Stimulated activated naive CD4-positive, alpha-beta T cell treated with Interleukin-2 at 50 U/mL for 16 hours (primary cell): ENCODE data around the gene CTNNA2.

Source experiments
- DNase-seq: peaks from one replicate; lab custom pipeline; 2025; lab: John Stamatoyannopoulos, UW

Gene CTNNA2

GRCh38 chr2:79512442-79513401, at the start of gene CTNNA2:
CTNNA2 (plus strand) TSS chr2:79513051.
- no peak for DNase-seq

DNA sequence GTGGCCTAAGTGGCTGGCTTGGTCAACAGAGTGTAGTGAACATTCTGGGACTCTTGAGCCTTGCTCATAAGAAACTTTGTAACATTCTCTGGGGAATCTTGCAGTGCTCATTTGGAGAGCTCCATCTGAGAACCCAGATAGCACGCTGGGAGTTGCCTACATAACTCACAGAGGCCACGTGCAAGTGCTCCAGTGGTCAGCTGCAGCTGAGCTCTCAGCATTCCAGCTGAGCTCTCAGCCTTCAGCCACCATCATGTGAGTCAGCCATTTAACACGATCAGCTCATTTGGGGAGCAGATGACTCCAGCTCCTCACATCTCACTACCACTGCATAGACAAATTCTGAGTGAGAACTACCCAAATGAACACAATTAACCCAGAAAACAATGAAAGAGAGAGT, 25.5 kb upstream of the CTNNA2 start:
- no peak for DNase-seq

- DNase-seq: no peak
These were observed 1.4 kb upstream of the CTNNA2 start for GRCh38 chr2:79511320-79511951.

GRCh38 chr2:79513711-79514110, 860 bp downstream of the CTNNA2 start:
- DNase-seq: no peak

DNA sequence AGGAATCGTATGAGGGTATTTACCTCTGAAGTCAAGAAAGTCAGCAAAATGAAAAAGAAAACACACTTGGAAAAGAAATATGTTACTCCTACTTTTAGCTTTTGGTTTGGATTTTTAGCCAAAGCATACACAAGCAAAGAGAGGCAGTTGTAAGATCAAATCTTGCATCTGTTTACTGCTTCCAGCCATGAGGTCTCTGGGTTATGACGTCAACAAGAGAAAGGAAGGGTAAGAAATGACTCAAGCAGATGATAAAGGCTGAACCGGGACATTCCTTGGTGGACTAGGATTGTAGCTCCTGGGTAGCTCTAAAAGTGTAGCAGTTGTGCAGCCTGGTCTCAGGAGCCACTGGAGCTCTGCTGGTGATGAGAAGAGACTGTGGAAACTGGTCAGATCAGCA, 16.8 kb downstream of the CTNNA2 start:
- no peak for DNase-seq

GRCh38 chr2:79530443-79530842, 17.6 kb downstream of the CTNNA2 start:
- DNase-seq: no peak

DNA sequence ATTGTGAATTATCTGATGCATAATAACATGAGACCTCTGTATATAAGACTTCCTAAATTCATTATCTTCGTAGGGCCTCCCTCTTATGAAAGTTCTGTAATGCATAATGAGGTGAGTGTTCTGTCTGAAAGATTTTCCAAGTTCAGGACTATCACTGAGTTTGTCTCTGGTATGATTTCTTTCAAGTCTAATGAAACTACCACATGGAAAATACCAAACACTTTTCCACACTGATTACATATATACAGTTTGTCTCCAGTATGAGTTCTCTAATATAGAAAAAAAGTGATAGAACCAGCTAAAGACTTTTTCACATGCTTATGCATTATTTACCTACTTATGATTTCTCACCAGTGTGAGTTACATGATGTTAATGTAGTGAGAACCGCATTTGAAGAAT, 34.7 kb downstream of the CTNNA2 start:
- DNase-seq: no peak

DNA sequence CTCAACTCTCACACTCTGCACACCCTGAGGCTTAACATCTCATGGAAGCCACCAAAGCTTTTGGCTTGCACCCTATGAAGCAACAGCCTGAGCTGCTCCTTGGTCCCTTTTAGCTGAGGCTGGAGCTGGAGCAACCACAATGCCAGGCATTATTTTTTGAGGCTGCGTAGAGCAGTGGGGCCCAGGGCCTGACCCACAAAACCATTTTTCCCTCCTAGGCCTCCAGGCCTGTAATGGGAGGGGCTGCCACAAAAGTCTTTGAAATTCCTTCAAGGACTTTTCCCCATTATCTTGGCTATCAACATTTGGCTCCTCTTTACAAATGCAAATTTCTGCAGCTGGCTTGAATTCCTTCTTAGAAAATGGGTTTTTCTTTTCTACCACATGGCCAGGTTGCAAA, 39.8 kb downstream of the CTNNA2 start:
- DNase-seq: no peak

DNA sequence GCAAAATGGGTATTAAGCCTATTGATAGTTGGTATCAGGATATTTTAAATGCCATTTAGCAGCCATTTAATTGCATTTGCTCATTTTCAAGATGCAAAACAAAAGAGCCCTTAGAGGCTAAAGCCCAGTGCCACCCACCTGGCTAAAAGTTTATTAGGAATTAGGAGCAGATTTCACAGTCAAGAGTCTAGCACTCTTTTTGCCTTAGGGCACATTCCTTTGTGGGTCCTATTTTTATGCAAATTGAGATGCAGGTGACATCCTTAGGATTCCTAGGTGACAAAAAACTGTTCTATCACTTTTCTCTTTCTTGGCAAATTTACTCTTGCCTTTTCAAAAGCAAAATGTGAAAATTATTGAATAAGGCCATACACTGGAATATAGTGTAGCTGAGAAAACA, 42.0 kb downstream of the CTNNA2 start:
- DNase-seq: no peak

GRCh38 chr2:79564065-79564464, 51.2 kb downstream of the CTNNA2 start:
- DNase-seq: no peak

GRCh38 chr2:79569048-79569447, 56.2 kb downstream of the CTNNA2 start:
- DNase-seq: no peak

DNA sequence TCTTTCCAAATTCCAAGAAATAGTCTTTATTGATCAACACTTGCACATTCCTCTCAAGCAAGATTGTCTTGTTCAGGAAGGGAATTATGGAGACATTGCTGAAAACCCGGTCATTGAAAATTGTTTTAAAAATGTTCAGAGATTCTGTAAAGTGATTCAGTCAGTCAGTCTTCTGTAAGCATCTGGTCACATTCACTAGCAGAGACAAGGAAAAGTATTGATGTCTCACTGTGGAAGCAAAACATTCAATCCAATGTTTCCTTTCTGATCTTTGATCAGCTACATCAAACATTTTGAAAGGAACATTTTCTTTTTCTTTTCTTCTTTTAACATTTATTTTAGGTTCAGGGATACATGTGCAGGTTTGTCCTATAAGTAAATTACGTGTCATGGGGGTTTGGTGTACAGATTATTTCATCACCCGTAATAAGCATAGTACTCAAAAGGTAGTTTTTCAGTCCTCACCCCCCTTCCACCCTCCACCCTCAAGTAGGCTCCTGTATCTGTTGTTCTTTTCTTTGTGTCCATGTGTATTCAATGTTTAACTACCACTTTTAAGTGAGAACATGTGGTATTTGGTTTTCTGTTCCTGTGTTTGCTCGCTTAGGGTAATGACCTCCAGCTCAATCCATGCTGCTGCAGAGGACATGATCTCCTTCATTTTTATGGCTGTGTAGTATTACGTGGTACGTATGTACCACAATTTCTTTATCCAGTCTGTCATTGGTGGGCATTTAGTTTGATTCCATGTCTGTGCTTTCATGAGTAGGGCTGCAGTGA, 61.2 kb downstream of the CTNNA2 start:
- no peak for DNase-seq

DNA sequence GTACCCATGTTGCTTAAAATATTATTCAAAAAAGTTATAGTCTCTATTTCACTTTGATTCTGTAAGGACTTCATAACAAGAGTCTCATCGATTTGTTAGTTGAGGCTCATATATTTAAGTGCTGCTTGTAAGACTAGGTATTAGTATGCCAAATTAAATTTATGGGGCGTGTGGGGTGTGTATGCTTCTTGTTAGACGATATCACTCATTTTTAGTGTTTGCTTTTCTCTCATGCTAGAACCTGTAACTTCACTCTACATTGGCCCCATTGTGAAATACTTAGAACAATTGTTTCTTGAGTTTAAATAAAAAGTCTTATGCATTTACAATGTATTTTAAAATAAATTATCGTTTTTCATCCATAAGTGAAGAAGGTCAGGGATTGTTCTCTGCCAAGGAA, 63.6 kb downstream of the CTNNA2 start:
- no peak for DNase-seq

- DNase-seq: no peak
These were observed 66.1 kb downstream of the CTNNA2 start for GRCh38 chr2:79578952-79579351.

- DNase-seq: no peak
These were observed 67.3 kb downstream of the CTNNA2 start for GRCh38 chr2:79580175-79580574.

DNA sequence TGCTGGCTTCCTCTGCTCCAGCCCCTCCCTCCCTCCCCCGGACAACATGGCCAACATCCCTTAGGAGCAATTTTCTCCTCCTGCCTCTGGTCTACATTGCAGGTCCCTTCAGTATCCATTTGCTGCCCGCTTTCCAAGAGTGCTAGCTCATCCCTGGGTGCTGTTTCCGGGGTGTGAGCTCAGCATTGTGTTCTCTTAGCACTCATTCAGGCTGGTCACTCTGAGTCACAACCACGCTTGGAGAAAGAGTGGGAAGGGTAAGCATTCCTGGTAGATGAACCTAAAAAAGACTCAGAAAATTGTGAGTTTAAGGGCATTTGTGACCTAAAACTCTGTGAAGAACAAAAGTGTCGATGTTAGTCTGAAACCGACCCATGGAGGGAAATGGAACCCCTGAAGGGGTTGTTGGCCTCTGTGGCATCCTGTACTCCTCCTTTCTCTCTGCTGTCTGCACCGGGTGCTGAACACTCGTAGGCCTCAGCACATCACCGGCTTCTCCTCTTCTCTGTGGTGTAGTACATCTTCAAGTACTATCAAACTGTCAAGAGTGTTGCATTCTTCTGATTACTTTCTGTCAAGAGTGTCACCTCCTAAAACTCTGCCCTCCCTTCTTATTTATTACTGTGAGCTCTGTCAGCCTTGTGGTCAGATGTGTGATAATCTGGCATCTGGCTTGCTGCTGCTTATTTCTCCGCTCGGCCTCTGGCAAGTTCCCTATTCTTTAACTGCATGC, 73.0 kb downstream of the CTNNA2 start:
- no peak for DNase-seq

DNA sequence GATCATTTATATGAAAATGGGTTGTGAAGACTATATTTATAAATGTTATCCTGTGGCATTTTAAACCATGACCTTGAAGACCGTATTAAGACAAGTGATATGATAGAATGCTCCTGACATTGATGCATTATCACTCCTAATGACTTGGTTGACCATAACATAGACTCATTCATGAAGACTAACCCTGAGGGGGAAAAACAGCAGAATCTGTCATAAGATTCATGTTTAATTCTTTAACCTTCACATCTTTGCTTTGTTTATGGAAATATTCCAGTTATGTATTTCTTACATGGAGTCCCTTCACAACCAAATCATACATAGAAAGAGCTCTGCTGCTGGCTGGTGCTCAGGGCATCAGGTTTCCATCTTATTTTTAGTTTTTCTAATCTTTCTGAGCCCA, 78.4 kb downstream of the CTNNA2 start:
- no peak for DNase-seq

DNA sequence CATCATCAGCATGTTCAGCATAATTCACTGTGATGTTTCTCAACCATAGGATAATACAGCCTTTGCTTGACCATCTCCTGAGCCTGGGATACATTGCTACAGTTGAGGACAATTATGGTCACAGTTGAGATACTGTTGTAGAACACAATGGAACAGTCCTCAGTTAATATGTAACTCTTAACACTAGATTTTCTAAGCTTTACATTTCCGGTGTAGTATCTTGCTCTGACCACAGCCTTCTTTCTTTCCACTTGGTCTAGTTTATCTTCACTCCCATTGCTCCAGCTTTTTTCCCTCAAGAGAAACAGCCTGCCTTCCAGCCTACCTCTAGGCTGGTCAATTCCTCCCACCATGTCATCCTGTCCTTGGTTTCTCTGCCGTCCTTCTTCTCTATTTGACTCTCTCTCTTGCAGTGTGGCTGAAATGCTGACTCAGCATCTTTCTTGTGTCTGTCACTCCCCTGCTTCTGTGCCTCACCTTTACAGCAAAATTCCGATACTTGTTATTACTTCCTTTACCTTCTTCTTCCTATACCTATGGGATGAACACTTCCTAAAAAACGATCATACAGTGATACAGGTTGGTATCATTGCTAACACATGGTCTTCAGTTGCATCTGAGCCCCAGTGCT, 80.5 kb downstream of the CTNNA2 start:
- no peak for DNase-seq

DNA sequence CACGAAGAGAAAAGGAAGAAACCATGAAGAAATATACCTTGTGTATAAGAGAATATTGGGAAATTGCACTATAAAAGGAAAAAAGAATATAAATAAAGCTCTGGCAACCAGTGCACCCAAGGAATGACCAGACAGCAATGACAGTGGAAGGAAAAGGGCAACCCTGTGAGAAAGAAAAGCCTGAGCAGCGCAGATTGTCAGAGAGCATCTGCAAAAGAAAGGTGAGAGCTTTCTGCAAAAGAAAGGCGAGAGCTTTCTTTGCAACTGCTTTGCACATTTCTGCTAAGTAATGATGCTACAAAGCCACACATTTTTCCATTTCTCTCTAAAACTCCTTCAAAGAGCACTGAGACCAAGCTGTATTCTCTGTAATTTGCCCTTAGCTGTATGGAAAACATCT, 83.6 kb downstream of the CTNNA2 start:
- DNase-seq: no peak

- no peak for DNase-seq
These were observed 91.9 kb downstream of the CTNNA2 start for GRCh38 chr2:79604748-79605147.

GRCh38 chr2:79611448-79612016, 98.7 kb downstream of the CTNNA2 start:
- no peak for DNase-seq
